ENCODE results near the gene PARP4.
"Not testable (repeated sequence)": the region's sequence is repeated elsewhere in the genome, so short reads cannot be mapped to it uniquely, and the experiment has no call there.

The PARP4 gene

DNA sequence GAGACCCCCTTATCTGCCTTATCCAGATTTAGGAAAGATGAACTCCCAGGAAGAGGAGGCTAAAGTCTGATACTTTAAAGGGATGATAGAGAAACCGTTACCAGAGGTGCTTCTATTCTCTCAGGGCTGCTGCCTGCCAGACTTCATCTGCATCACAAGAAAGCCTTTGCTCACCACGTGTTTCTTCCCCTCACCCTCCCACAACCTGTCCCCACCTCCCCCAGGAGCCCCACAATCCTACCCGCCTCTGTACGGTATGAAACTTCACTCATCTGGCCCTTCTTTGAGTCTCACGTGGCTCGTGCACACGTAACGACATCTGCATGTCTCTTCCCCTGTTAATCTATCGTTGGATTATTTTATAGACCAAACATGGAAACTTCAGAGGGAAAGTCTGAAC, 67.7 kb downstream of the PARP4 start:
- not testable (repeated sequence) for DNase-seq

GRCh38 chr13:24443366-24443765, 69.2 kb downstream of the PARP4 start:
- DNase-seq, result no peak

GRCh38 chr13:24426045-24426444, 86.5 kb downstream of the PARP4 start:
- not testable (repeated sequence) for DNase-seq

DNA sequence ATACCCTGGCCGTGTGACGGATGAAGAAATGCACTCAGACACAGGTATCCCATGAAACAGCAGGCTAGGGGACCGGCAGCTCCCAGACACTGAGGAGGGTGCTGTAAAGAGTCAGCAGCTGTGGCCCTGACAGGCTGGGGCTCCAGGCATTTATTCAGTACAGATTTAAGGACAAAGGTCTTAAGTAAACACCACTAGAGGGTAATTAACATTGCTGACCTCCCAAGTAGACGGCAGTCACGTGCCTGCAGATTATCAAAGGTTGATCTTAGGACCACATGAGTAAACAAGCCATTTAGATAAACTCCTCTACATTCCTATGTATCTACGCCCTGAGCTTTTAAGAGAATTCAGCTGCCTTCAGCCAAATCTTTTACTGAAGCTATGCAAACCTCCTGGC, 92.9 kb downstream of the PARP4 start:
- not testable (repeated sequence) for DNase-seq

DNA sequence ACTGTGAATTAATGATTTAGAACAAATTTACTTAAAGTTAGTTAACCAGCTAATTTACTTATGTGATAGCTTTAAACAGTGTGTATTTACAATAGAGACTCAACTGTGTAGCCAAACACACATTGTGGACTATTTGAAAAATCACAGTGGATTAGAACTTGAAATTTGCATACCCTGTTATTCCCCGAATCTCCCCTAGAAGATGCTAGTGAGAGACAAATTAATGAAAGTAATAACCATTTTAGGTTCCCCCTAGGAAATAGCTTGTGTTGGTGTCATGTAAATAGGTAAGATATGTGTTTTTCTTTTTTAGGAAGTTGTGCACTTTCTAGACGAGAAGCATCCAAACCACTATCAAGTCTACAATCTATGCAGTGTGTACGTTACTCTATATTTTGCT, 104.7 kb downstream of the PARP4 start:
- no peak for DNase-seq

- DNase-seq, result no peak
Observed at GRCh38 chr13:24406524-24406923, 106.1 kb downstream of the PARP4 start.

DNA sequence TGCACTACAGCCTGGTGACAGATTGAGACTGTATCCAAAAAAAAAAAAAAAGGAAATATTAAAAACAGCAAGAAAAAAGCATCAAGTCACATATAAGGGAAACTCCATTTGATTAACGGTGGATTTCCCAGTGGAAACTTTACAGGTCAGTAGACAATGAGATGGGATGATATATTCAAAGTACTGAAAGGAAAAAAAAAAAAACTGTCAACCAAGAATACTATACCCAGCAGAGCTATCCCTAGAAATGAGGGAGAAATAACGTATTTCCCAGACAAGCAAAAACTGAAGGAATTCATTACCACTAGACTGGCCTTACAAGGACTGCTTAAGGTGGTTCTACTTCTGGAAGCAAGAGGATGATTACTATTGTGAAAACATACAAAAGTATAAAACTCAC, 115.8 kb downstream of the PARP4 start:
- DNase-seq, result no peak

DNA sequence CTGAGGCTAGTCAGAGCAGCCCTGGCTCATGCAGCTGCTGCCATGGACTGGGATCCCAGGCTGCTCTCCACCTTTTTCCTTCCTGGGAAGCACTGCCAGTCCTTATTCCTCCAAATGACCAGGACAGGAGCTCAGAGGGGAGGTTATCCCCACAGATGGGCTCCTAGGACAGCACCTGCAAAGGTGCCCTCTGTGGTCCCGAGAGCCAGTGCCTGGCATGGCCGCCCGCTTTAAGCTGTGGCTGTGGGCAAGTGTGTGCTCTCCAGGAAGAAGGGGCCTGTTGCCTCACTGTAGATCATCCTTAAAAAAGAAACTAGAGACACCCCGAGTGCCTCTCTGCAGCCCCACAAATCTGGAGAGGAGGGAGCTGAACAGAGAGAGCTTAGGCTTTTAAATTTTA, 119.6 kb downstream of the PARP4 start:
- no peak for DNase-seq

- not testable (repeated sequence) for DNase-seq
Observed at GRCh38 chr13:24391771-24392683, 120.6 kb downstream of the PARP4 start.

DNA sequence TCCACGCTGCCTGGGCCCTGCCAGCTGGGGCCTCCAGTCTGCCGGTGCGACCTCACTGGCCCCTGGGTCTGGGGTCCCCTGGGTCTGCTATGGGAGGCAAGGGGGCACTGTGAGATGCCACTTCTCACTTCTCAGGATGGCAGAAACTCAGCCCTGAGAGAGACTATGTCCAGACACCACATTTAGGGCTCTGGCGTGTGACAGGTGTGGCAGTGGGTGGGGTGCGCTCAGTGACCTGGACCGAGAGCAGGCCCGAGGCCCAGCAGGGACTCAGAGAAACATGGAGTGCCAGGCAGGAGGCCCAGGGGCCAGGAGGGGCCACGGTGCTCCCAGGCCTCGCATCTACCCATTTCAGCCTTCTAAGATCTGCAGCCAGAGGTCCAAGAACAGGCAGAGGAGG, 121.8 kb downstream of the PARP4 start:
- not testable (repeated sequence) for DNase-seq

DNA sequence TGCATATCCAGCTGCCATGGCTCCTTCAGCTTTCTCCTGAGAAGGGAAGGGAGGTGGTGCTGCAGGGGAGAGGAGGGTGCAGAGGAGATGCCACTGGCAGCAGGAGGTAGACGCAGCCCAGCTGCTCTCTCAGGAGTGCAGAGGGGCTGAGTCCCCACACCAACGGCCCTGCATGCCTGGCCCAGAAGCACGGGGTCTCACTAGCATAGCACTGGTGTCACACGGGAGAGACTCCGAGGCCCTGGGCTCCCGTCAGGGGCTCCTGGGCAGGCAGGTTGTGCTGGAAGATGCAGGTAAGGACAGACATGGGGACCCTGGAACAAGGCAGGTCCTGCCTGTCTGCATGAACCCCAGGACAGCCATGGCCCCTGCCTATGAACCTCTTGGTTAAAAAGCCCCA, 123.1 kb downstream of the PARP4 start:
- no peak for DNase-seq

- not testable (repeated sequence) for DNase-seq
Observed at GRCh38 chr13:24388743-24389142, 123.8 kb downstream of the PARP4 start.

DNA sequence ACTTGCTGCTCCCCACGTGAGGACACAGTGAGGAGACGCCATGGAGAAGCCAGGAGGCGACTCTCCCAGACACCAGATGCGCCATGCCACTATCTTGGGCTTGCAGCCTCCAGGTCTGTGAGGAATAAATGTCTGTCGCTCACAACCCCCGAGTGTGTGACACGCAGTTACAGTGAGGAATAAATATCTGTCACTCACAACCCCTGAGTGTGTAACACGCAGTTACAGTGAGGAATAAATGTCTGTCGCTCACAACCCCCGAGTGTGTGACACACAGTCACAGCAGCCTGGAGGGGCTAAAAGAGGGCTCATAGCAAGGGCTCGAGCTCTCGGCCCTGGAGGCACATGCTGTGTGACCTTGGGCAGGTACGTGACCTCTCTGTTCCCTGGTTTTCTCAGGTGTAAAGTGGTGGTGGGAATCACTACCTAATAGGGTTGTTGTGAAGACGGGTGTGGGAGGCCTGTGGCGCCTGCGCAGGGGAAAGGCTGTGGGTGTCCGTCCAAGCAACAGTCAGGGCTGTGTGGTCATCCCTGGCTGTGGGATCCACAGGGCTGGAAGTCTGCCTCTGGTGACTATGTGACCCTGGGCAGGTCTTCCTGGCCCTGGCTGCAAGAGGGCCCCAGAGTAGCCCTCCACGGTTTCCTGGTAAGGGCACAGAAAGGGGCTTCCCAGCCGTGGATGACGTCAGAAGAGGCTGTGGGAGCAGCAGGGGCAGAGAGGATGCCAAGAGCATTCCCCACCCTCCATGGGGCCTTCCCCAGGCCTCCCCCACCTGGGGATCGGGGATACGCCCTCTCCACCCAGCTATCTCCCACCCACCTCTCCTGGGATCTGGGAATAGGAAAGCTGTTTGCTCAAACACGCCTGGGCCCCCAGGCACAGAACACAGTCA, 125.5 kb downstream of the PARP4 start:
- no peak for DNase-seq

GRCh38 chr13:24385902-24386301, 126.7 kb downstream of the PARP4 start:
- DNase-seq, result no peak

GRCh38 chr13:24384946-24385345, 127.6 kb downstream of the PARP4 start:
- not testable (repeated sequence) for DNase-seq

DNA sequence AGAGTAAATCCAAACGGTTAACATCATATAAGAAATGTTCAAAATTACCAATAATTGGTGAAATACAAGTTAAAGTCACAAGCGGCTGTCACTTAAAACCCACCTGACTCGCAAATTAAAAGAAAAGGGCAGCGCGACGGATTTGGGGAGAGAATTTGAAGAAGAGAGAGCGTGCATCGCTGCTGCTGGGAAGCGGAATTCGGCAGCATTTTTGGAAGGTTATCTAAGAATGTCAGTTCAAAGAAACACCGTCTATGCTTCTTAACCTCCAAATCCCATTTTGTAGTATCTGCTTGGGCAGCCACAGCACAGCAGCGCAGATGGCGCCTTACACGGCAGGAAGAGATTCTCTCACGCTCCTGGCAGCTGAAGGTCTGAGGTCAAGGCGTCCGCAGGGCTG, 128.5 kb downstream of the PARP4 start:
- DNase-seq, result not testable (repeated sequence)

- DNase-seq, result no peak
Observed at GRCh38 chr13:24381541-24382265, 130.9 kb downstream of the PARP4 start.

DNA sequence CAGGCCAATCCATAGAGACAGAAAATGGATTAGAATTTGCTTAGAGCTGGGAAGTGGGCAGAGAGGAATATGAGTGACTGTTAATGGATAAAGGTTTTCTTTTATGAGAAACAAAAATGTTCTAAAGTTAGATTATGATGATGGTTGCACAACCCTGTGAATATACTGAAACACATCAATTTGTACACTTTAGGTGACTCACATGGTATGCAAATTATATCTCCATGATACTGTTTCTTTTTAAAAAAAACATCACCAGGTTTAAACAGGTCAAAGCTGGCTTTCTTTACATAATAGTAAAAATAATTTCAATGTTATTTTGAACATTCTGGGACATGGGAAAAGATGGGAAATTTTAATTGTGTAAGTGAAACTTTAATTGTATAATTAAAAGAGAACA, 131.7 kb downstream of the PARP4 start:
- DNase-seq, result not testable (repeated sequence)

GRCh38 chr13:24380227-24380626, 132.4 kb downstream of the PARP4 start:
- not testable (repeated sequence) for DNase-seq

GRCh38 chr13:24371273-24371672, 141.3 kb downstream of the PARP4 start:
- not testable (repeated sequence) for DNase-seq

Measured in hippocampal formation (tissue), 2 donors.